Hematopoietic multipotent progenitor cell treated with erythropoietin and hydrocortisone succinate and interleukin-3 and kit ligand, for 17 days (in vitro differentiated cells): ENCODE results near the gene COL27A1.
"Not testable (repeated sequence)": the region's sequence is repeated elsewhere in the genome, so short reads cannot be mapped to it uniquely, and the experiment has no call there.

Experiments
- DNase-seq: peaks from one replicate; pipeline ENCODE4 v3.0.0-alpha.2; 2015; ENCODE audit warnings: low spot score

Gene COL27A1

DNA sequence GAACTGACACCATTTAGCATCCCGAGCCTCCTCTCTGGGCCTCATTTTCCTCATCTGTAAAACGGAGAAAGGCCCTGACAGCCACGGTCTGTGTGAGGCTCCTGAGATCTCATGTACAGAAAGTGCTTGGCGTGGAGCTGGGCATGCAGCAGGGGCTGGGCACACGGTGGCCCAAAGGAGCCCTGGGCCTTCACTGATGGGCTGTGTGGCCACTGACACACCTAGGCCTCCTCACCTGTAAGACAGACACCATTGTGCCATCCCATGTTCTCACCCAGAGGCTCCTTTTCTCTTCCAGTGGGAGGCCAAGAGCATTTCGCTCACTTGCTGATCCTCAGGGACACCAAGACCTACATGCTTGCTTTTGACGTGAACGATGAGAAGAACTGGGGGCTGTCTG lies 169.2 kb downstream of the COL27A1 start:
- DNase-seq = no peak

- DNase-seq = not testable (repeated sequence)
Measured at GRCh38 chr9:114324965-114325364, 169.6 kb downstream of the COL27A1 start.

- DNase-seq = not testable (repeated sequence)
Measured at GRCh38 chr9:114325684-114326254, 170.4 kb downstream of the COL27A1 start.

GRCh38 chr9:114327749-114328148 lies 172.4 kb downstream of the COL27A1 start:
- DNase-seq = no peak

GRCh38 chr9:114328357-114328820 lies 173.1 kb downstream of the COL27A1 start:
- not testable (repeated sequence) for DNase-seq

- not testable (repeated sequence) for DNase-seq
Measured at GRCh38 chr9:114328937-114329624, 173.7 kb downstream of the COL27A1 start.

DNA sequence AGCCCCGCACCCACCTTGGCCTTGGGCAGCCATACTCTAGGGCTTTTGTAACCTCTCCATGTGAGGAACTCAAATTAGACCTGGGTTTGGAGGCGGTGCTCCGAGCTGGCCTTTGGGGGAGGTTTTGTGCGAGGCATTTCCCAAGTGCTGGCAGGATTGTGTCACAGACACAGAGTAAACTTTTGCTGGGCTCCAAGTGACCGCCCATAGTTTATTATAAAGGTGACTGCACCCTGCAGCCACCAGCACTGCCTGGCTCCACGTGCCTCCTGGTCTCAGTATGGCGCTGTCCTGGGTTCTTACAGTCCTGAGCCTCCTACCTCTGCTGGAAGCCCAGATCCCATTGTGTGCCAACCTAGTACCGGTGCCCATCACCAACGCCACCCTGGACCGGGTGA lies 174.3 kb downstream of the COL27A1 start, which contains the start of gene ORM2:
TSS of gene ORM2 (plus strand) at position 245 of the 398 bp plus-strand sequence. CDS start at position 281, 36 bp downstream.
- not testable (repeated sequence) for DNase-seq

GRCh38 chr9:114330636-114331035 lies 175.3 kb downstream of the COL27A1 start:
- DNase-seq = no peak

DNA sequence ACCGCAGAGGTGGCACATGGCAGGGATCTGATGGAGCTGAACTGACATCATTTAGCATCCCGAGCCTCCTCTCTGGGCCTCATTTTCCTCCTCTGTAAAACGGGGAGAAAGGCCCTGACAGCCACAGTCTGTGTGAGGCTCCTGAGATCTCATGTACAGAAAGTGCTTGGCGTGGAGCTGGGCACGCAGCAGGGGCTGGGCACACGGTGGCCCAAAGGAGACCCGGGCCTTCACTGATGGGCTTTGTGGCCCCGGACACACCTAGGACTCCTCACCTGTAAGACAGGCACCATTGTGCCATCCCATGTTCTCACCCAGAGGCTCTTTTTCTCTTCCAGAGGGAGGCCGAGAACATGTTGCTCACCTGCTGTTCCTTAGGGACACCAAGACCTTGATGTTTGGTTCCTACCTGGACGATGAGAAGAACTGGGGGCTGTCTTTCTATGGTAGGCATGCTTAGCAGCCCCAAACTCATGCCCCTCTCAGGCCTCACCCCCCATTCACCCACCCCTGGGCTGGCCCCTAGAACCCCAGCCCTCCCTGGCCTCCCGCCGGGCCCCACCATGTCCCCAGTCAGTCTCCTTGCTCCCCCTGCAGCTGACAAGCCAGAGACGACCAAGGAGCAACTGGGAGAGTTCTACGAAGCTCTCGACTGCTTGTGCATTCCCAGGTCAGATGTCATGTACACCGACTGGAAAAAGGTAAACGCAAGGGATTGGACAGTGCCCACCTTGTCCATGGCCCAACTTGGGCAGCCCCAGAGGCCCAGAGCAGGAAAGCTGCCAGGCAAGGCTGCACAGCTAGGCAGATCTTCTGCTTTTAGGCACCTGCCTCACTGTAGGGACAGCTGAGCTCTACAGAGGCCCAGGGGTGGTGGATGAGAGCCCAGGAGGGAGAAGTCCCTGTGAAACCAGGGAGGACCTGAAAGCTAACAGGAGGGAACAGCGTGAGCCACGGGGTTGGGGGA lies 176.2 kb downstream of the COL27A1 start:
- not testable (repeated sequence) for DNase-seq

- DNase-seq = not testable (repeated sequence)
Measured at GRCh38 chr9:114332474-114333040, 177.2 kb downstream of the COL27A1 start.

DNA sequence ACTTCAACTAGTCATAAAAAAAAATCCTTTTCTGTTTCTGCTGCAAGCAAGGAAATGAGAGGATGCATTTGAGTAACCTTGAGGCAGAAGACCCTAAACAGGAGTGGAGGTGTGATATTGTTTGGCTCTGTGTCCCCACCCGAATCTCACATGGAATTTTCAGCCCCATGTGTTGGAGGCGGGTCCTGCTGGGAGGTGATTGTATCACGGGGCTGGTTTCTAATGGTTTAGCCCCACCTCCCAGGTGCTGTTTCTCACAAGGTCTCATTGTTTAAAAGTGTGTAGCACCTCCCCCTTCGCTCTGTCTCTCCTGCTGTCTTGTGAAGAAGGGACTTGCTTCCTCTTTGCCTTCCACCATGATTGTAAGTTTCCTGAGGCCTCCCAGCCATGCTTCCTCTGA lies 178.4 kb downstream of the COL27A1 start:
- DNase-seq = not testable (repeated sequence)

- no peak for DNase-seq
Measured at GRCh38 chr9:114334490-114334889, 179.2 kb downstream of the COL27A1 start.

DNA sequence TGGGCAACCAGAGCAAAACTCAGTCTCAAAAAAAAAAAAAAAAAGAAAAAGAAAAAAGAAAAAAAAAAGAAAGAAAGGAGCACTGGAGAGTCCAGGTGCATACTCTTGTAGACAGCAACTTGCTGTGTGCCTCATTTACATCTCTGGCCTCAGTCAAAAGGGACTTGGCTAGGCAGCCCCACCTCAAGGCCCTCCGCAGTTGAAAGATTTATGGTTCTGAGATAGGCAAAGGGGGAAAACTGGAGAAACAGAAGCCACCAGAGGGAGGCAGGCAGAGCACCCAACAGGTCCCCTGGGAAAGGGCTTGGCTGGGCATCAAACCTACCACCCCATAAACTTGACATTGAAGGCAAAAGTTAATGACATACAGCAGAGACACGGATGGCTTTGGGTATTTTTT lies 180.4 kb downstream of the COL27A1 start:
- no peak for DNase-seq

DNA sequence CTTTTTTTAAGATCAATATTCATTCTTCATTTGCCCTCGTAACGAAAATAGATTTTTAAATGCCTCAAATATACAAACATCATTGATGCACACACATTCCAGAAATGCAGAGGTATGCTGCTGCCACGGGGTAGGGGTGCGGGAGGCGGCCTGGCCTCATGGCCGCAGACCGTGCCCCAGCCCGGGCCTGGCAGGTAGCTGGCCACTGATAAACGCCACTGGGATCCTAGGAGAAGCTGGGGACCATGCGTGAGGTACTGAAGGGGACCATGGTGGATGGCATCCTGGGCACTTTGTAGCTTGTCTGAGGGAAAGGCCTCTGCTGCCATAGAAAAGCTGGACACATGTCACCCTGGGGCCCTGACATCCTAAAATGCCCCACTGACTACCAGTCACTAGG lies 180.8 kb downstream of the COL27A1 start:
- DNase-seq = no peak

- DNase-seq = no peak
Measured at GRCh38 chr9:114336699-114337395, 181.5 kb downstream of the COL27A1 start.

DNA sequence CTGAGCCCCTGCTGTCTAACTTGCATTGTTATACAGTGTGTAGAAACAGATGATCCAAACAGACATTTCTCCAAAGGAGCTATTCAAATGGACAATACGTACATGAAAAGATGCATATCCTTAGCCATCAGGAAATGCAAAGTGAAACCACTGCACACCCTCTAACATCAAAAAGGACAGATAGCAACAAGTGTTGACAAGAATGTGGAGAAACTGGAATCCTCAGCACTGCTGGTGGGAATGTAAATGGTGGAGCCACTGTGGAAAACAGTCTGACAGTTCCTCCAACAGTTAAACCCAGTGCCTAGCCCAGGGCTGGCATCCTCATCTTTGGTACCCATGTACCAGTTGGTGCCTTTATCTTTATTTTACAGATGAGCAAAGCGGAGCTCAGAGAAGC lies 182.8 kb downstream of the COL27A1 start:
- DNase-seq = no peak

- no peak for DNase-seq
Measured at GRCh38 chr9:114339130-114339908, 184.0 kb downstream of the COL27A1 start.

- no peak for DNase-seq
Measured at GRCh38 chr9:114341152-114341830, 186.0 kb downstream of the COL27A1 start.

- DNase-seq = no peak
Measured at GRCh38 chr9:114341991-114342390, 186.7 kb downstream of the COL27A1 start.
